Hepatocyte (in vitro differentiated cells): Measurements from ENCODE around the gene TMED8. TPM values are rescaled to one million over a fixed set of nuclear protein-coding genes. Genes with fewer than 3 reads are reported as not detected.

Experiments
- DNase-seq: peaks from one replicate; pipeline ENCODE4 v3.0.0-alpha.2; 2016; ENCODE audit warnings: low spot score
- H2AFZ ChIP-seq: fragments of 200-600 bp; sonication (generic); 2 replicates; pipeline ENCODE4 v1.6.0; 2016; ENCODE audit warnings: antibody characterized with exemption, mild to moderate bottlenecking
- H3K27ac ChIP-seq: fragments of 200-600 bp; sonication (generic); 2 replicates; pipeline ENCODE4 v1.5.1; 2016; ENCODE audit warnings: mild to moderate bottlenecking
- H3K27me3 ChIP-seq: fragments of 200-600 bp; sonication (generic); 2 replicates; pipeline ENCODE4 v1.6.1; 2016
- H3K36me3 ChIP-seq: fragments of 200-600 bp; sonication (generic); replicated peaks from 2 replicates; pipeline ENCODE4 v1.5.1; 2016; ENCODE audit warnings: low read depth; ENCODE audit not compliant: insufficient read depth
- H3K4me1 ChIP-seq: fragments of 200-600 bp; sonication (generic); 2 replicates; pipeline ENCODE4 v1.5.1; 2016; ENCODE audit warnings: mild to moderate bottlenecking, moderate library complexity; ENCODE audit not compliant: insufficient read depth
- H3K4me2 ChIP-seq: fragments of 200-600 bp; sonication (generic); 2 replicates; pipeline ENCODE4 v1.6.0; 2016
- H3K4me3 ChIP-seq: fragments of 200-600 bp; sonication (generic); 2 replicates; pipeline ENCODE4 v1.5.1; 2016; ENCODE audit warnings: mild to moderate bottlenecking
- H3K79me2 ChIP-seq: fragments of 200-600 bp; sonication (generic); 2 replicates; pipeline ENCODE4 v1.6.0; 2017; ENCODE audit warnings: mild to moderate bottlenecking
- H3K9me2 ChIP-seq: fragments of 200-600 bp; sonication (generic); replicated peaks from 2 replicates; pipeline ENCODE4 v1.6.0; 2017; ENCODE audit warnings: mild to moderate bottlenecking; ENCODE audit not compliant: insufficient read depth
- H3K9me3 ChIP-seq: fragments of 200-600 bp; sonication (generic); 2 replicates; pipeline ENCODE4 v1.5.1; 2016; ENCODE audit warnings: low read depth, mild to moderate bottlenecking
- H4K20me1 ChIP-seq: fragments of 200-600 bp; sonication (generic); 2 replicates; pipeline ENCODE4 v1.6.0; 2016; ENCODE audit warnings: mild to moderate bottlenecking; ENCODE audit not compliant: insufficient read depth, poor library complexity, severe bottlenecking
- CTCF ChIP-seq: fragments of 200-600 bp; sonication (generic); IDR thresholded peaks from 2 replicates; pipeline ENCODE4 v1.5.1; 2016; ENCODE audit warnings: antibody characterized with exemption, mild to moderate bottlenecking; ENCODE audit not compliant: poor library complexity
- EZH2 ChIP-seq: fragments of 200-600 bp; sonication (generic); IDR thresholded peaks from 2 replicates; pipeline ENCODE4 v1.6.1; 2016; ENCODE audit warnings: antibody characterized with exemption, mild to moderate bottlenecking, borderline replicate concordance
- EZH2phosphoT487 ChIP-seq: fragments of 200-600 bp; sonication (generic); IDR thresholded peaks from one replicate; pipeline ENCODE4 v1.6.1; 2018; ENCODE audit warnings: antibody characterized with exemption, mild to moderate bottlenecking, low read depth, moderate library complexity; ENCODE audit not compliant: unreplicated experiment, severe bottlenecking
- WGBS: methylation state at CpG from one replicate; pipeline ENCODE4 v1.1.6; 2016; ENCODE audit warnings: low lambda C conversion rate; ENCODE audit errors: missing lambda C conversion rate; 5-methylcytosine and 5-hydroxymethylcytosine counted together
- polyA plus RNA-seq: library from polyadenylated mRNA; unstranded; fragments of >200 nt; fragmentation: Nextera tagmentation; extraction: Ambion mirVana; gene quantifications from 2 replicates; pipeline ENCODE4 v1.2.1, GENCODE V29; 2016
- total RNA-seq: library from RNA; depleted of rRNA; stranded (reverse); fragments of >200 nt; gene quantifications from 2 replicates; pipeline ENCODE4 v1.2.3, GENCODE V29; 2014

TMED8 gene
- total and polyA plus RNA-seq, 2 experiments from 2014 or later, result 4.0 to 16.0 TPM

- WGBS, result 95% methylated on average over 5 of the region's 5 CpGs
Observed at GRCh38 chr14:77353469-77354141, 23.3 kb downstream of the TMED8 start.

GRCh38 chr14:77347751-77348150 is 29.1 kb downstream of the TMED8 start:
- no peaks in the 10 kb centered on the region for H3K9me3 ChIP-seq
- TF ChIP-seq EZH2phosphoT487 (no peak), CTCF (no peak), EZH2 (no peak)
- no peak overlapping the region for H3K4me2 ChIP-seq
- H3K4me3 ChIP-seq, result no peak overlapping the region
- H3K27ac ChIP-seq, result no peak overlapping the region
- no peak overlapping the region for H2AFZ ChIP-seq
- no peaks in the 10 kb centered on the region for H3K79me2 ChIP-seq
- no peaks in the 10 kb centered on the region for H3K9me2 ChIP-seq
- H3K36me3 ChIP-seq, result no peaks in the 10 kb centered on the region
- no peaks in the 10 kb centered on the region for H3K27me3 ChIP-seq
- H3K4me1 ChIP-seq, result peaks cover 10% of the 10 kb centered on the region
- no peak for DNase-seq
- H4K20me1 ChIP-seq, result no peaks in the 10 kb centered on the region
- WGBS, result 75% methylated on average over 3 of the region's 3 CpGs

More at GRCh38 chr14:77353469-77354141, 23.3 kb downstream of the TMED8 start:
- no peak overlapping the region for H2AFZ ChIP-seq
- H3K9me3 ChIP-seq, result no peaks in the 10 kb centered on the region
- H3K79me2 ChIP-seq, result peaks cover 25% of the 10 kb centered on the region
- no peak overlapping the region for H3K27ac ChIP-seq
- no peak overlapping the region for H3K4me3 ChIP-seq
- H4K20me1 ChIP-seq, result no peaks in the 10 kb centered on the region
- no peaks in the 10 kb centered on the region for H3K4me1 ChIP-seq
- no peaks in the 10 kb centered on the region for H3K27me3 ChIP-seq
- DNase-seq, result no peak
- no peak for TF ChIP-seq EZH2
- TF ChIP-seq EZH2phosphoT487, result no peak
- TF ChIP-seq CTCF, result no peak
- no peaks in the 10 kb centered on the region for H3K9me2 ChIP-seq
- H3K36me3 ChIP-seq, result no peaks in the 10 kb centered on the region
- no peak overlapping the region for H3K4me2 ChIP-seq

- Histone ChIP-seq H3K27me3 (no peaks in the 10 kb centered on the region), H3K4me2 (no peak overlapping the region), H4K20me1 (no peaks in the 10 kb centered on the region), H3K36me3 (no peaks in the 10 kb centered on the region), H3K4me1 (peaks cover 11% of the 10 kb centered on the region), H3K79me2 (no peaks in the 10 kb centered on the region), H2AFZ (no peak overlapping the region), H3K9me2 (no peaks in the 10 kb centered on the region), H3K27ac (no peak overlapping the region), H3K4me3 (no peak overlapping the region), H3K9me3 (no peaks in the 10 kb centered on the region)
- no peak for DNase-seq
- WGBS, result 84% methylated on average over 2 of the region's 2 CpGs
- no peak for TF ChIP-seq CTCF
- no peak for TF ChIP-seq EZH2
- no peak for TF ChIP-seq EZH2phosphoT487
Observed at GRCh38 chr14:77346495-77346894, 30.4 kb downstream of the TMED8 start.
